Measurements from ENCODE around the gene BLOC1S5.
A peak's percentile ranks its signal among the peaks of the same experiment; 100 is the strongest.

Gene BLOC1S5

DNA sequence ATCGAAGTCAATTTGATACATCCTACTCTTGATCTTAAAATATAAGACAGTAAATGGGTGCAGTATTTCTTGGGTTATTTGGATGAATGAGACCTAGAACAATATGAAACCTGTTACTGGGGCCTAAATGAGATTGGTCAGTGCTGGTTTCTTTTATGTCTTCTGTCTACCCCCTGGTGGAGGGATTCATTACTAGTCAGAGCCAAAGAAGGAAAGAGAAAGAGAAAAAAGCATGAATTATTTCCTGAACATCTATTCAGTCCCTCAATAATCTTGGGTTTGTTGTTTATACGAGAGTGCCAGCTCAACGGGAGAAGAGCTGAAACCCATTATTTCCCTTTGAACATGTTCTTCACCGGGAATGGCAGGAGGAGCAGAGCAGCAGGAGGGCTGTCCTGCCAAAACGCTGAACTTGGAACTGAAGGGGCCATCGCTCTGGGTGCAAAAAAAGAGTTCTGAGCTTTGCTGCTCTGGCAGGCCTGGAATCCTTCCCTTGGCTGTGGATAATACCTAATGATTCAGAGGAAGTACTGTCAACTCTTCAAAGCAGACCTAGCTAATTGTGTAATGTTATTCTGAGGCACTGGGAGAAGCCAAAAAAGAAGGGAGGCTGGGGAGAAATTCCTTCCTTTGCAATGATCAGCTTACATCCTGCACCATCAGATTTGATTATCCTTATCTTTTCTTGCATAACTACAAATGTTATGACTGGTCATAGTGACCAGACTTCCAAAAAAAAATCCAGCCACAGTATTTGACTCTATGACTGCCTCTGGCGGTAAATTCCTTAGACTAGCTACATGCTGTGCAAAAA is 72.0 kb downstream of the BLOC1S5 start:
- TF ChIP-seq RAD21 (IDR thresholded peaks at IDR 0.05; ENCODE audit: low read depth) (peak; percentile 33), ZBTB7A (IDR thresholded peaks at IDR 0.05; ENCODE audit: low read depth) (no peak), MAX (IDR thresholded peaks at IDR 0.05) (no peak), TAF1 (IDR thresholded peaks at IDR 0.05; ENCODE audit: low read depth) (no peak), NFIC (IDR thresholded peaks at IDR 0.05) (no peak)
- TF ChIP-seq, protein P1, sequence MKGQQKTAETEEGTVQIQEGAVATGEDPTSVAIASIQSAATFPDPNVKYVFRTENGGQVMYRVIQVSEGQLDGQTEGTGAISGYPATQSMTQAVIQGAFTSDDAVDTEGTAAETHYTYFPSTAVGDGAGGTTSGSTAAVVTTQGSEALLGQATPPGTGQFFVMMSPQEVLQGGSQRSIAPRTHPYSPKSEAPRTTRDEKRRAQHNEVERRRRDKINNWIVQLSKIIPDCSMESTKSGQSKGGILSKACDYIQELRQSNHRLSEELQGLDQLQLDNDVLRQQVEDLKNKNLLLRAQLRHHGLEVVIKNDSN (IDR thresholded peaks at IDR 0.05), result no peak

GRCh38 chr6:7991536-7991935 is 72.7 kb downstream of the BLOC1S5 start:
- TF ChIP-seq FOXM1 (IDR thresholded peaks at IDR 0.05; ENCODE audit: borderline replicate concordance, low read depth) (no peak), CEBPB (IDR thresholded peaks at IDR 0.05) (no peak), REST (IDR thresholded peaks at IDR 0.05; ENCODE audit: low read depth) (no peak), MAX (IDR thresholded peaks at IDR 0.05) (no peak), CREB1 (IDR thresholded peaks at IDR 0.05; ENCODE audit: low read depth) (no peak), EGR1 (IDR thresholded peaks at IDR 0.05) (no peak), ZBTB7A (IDR thresholded peaks at IDR 0.05; ENCODE audit: low read depth) (no peak), YY1 (IDR thresholded peaks at IDR 0.05; ENCODE audit: low read depth) (no peak)

- TF ChIP-seq MAX (IDR thresholded peaks at IDR 0.05) (no peak), REST (IDR thresholded peaks at IDR 0.05; ENCODE audit: low read depth) (no peak), CREB1 (IDR thresholded peaks at IDR 0.05; ENCODE audit: low read depth) (no peak), EGR1 (IDR thresholded peaks at IDR 0.05) (no peak), TAF1 (IDR thresholded peaks at IDR 0.05; ENCODE audit: low read depth) (no peak), TEAD4 (IDR thresholded peaks at IDR 0.05) (no peak), EP300 (IDR thresholded peaks at IDR 0.05; ENCODE audit: borderline replicate concordance) (no peak), CEBPB (IDR thresholded peaks at IDR 0.05) (no peak), NFIC (IDR thresholded peaks at IDR 0.05) (no peak), FOXM1 (IDR thresholded peaks at IDR 0.05; ENCODE audit: borderline replicate concordance, low read depth) (no peak), TCF12 (IDR thresholded peaks at IDR 0.05; ENCODE audit: low read depth) (no peak), ZBTB7A (IDR thresholded peaks at IDR 0.05; ENCODE audit: low read depth) (no peak), YY1 (IDR thresholded peaks at IDR 0.05; ENCODE audit: low read depth) (no peak), RAD21 (IDR thresholded peaks at IDR 0.05; ENCODE audit: low read depth) (no peak)
- TF ChIP-seq, protein P1 (IDR thresholded peaks at IDR 0.05), result no peak
Observed at GRCh38 chr6:7986219-7986618, 78.0 kb downstream of the BLOC1S5 start.

GRCh38 chr6:7979831-7980230 is 84.4 kb downstream of the BLOC1S5 start:
- no peak for TF ChIP-seq TCF12 (IDR thresholded peaks at IDR 0.05; ENCODE audit: low read depth)
- no peak for TF ChIP-seq TAF1 (IDR thresholded peaks at IDR 0.05; ENCODE audit: low read depth)
- no peak for TF ChIP-seq CEBPB (IDR thresholded peaks at IDR 0.05)
- TF ChIP-seq CREB1 (IDR thresholded peaks at IDR 0.05; ENCODE audit: low read depth), result no peak
- no peak for TF ChIP-seq MAX (IDR thresholded peaks at IDR 0.05)
- TF ChIP-seq RAD21 (IDR thresholded peaks at IDR 0.05; ENCODE audit: low read depth), result no peak
- TF ChIP-seq FOXM1 (IDR thresholded peaks at IDR 0.05; ENCODE audit: borderline replicate concordance, low read depth), result no peak
- no peak for TF ChIP-seq YY1 (IDR thresholded peaks at IDR 0.05; ENCODE audit: low read depth)
- TF ChIP-seq EGR1 (IDR thresholded peaks at IDR 0.05), result no peak
- TF ChIP-seq TEAD4 (IDR thresholded peaks at IDR 0.05), result no peak
- no peak for TF ChIP-seq REST (IDR thresholded peaks at IDR 0.05; ENCODE audit: low read depth)
- no peak for TF ChIP-seq EP300 (IDR thresholded peaks at IDR 0.05; ENCODE audit: borderline replicate concordance)
- no peak for TF ChIP-seq NFIC (IDR thresholded peaks at IDR 0.05)
- TF ChIP-seq, protein P1 (IDR thresholded peaks at IDR 0.05), result no peak
- no peak for TF ChIP-seq ZBTB7A (IDR thresholded peaks at IDR 0.05; ENCODE audit: low read depth)

Data from Ishikawa (cell line).